PFSK-1 (cell line): Measurements from ENCODE around the gene RIMS1.

Experiments used
- POLR2AphosphoS5 ChIP-seq: IDR thresholded peaks from 2 replicates; pipeline ENCODE4 v1.6.1; 2012; ENCODE audit warnings: low read depth, mild to moderate bottlenecking, control low read depth, low read length, moderate library complexity
- REST ChIP-seq, 2 experiments: IDR thresholded peaks; 2 replicates each; pipeline versions ENCODE4 v1.6.1 to v1.8.0; 2011 to 2012; ENCODE audit warnings: low read depth in 2 of 2, low read length in 2 of 2, control low read depth in 1 of 2, inconsistent platforms in 1 of 2, mild to moderate bottlenecking in 1 of 2, moderate library complexity in 1 of 2; ENCODE audit not compliant: insufficient read depth in 1 of 2
- TAF1 ChIP-seq: IDR thresholded peaks from 2 replicates; pipeline ENCODE4 v1.6.1; 2012; ENCODE audit warnings: low read length, control low read depth, borderline replicate concordance; ENCODE audit not compliant: insufficient read depth

- no peak for TF ChIP-seq REST (IDR thresholded peaks at IDR 0.05; ENCODE audit: insufficient read depth in 1 of 2, low read depth in 2 of 2, low read length in 2 of 2)
- TF ChIP-seq POLR2AphosphoS5, result no peak
- no peak for TF ChIP-seq TAF1
Observed at GRCh38 chr6:72305971-72306370, 419.6 kb downstream of the RIMS1 start.
